Endodermal cell (in vitro differentiated cells): ENCODE data around the gene CIB1. TPM values are rescaled to one million over a fixed set of nuclear protein-coding genes. Genes with fewer than 3 reads are reported as not detected.

Experiments used
- DNase-seq: peaks from one replicate; pipeline ENCODE4 v3.0.0-alpha.2; 2017
- H3K27ac ChIP-seq: 2 replicates; pipeline ENCODE4 v1.5.1; 2013; ENCODE audit warnings: mild to moderate bottlenecking, low read depth, low read length, moderate library complexity
- H3K27me3 ChIP-seq: 2 replicates; pipeline ENCODE4 v1.6.1; 2013; ENCODE audit warnings: mild to moderate bottlenecking, low read length, moderate library complexity; ENCODE audit not compliant: insufficient read depth, control insufficient read depth, poor library complexity, severe bottlenecking
- H3K36me3 ChIP-seq: 2 replicates; pipeline ENCODE4 v1.7.0; 2013; ENCODE audit warnings: mild to moderate bottlenecking, low read length, moderate library complexity; ENCODE audit not compliant: control insufficient read depth, insufficient read depth
- H3K4me1 ChIP-seq: one replicate; pipeline ENCODE4 v1.7.0; 2013; ENCODE audit warnings: low read length; ENCODE audit not compliant: control insufficient read depth, insufficient read depth
- H3K4me3 ChIP-seq: 2 replicates; pipeline ENCODE4 v1.5.1; 2013; ENCODE audit warnings: mild to moderate bottlenecking, low read length, moderate library complexity
- H3K9ac ChIP-seq: 2 replicates; pipeline ENCODE4 v1.6.1; 2013; ENCODE audit warnings: mild to moderate bottlenecking, low read length, moderate library complexity; ENCODE audit not compliant: poor library complexity, severe bottlenecking; ENCODE audit errors: extremely low read depth
- H3K9me3 ChIP-seq: 2 replicates; pipeline ENCODE4 v1.6.1; 2013; ENCODE audit warnings: mild to moderate bottlenecking, low read length, moderate library complexity; ENCODE audit not compliant: control insufficient read depth
- H3K27ac Mint-ChIP-seq: 2 replicates; pipeline ENCODE4 v1.8.0; 2020; ENCODE audit warnings: mixed read lengths
- H3K27me3 Mint-ChIP-seq: 2 replicates; pipeline ENCODE4 v1.8.0; 2021; ENCODE audit warnings: mild to moderate bottlenecking, mixed read lengths; ENCODE audit not compliant: insufficient read depth
- H3K36me3 Mint-ChIP-seq: 2 replicates; pipeline ENCODE4 v1.8.0; 2020; ENCODE audit warnings: low read depth, mixed read lengths
- H3K4me1 Mint-ChIP-seq: 2 replicates; pipeline ENCODE4 v1.8.0; 2020; ENCODE audit warnings: mixed read lengths
- H3K4me3 Mint-ChIP-seq: 2 replicates; pipeline ENCODE4 v1.8.0; 2020; ENCODE audit warnings: mild to moderate bottlenecking, moderate library complexity, mixed read lengths
- H3K9me3 Mint-ChIP-seq: 2 replicates; pipeline ENCODE4 v1.8.0; 2020; ENCODE audit warnings: mild to moderate bottlenecking, mixed read lengths
- WGBS, 2 experiments: methylation state at CpG; one replicate each; pipeline versions ENCODE4 v1.1.5 to v1.1.7; 2013; ENCODE audit warnings: missing lambda C conversion rate in 2 of 2, mixed read lengths in 1 of 2; ENCODE audit not compliant: insufficient coverage in 1 of 2, insufficient read length in 1 of 2; 5-methylcytosine and 5-hydroxymethylcytosine counted together
- total RNA-seq, 2 donors: library from RNA; stranded (reverse); fragmentation: NEBNext Ultra II Directional in 1 of 2; extraction: Animal tissue kit (Norgen Biotek cat#: 25700) in 1 of 2; gene quantifications; 2 replicates in 1 of 2; 3 replicates in 1 of 2; pipeline ENCODE4 v1.2.1, GENCODE V29; 2021
- TF ChIP-seq, protein P1 (sequence below): fragments of 200-600 bp; sonication (generic); conservative IDR thresholded peaks from 2 replicates; pipeline ENCODE4 v1.5.0; 2021; ENCODE audit warnings: antibody characterized with exemption, mild to moderate bottlenecking

The CIB1 gene
- total RNA-seq, 2 donors from 2014 or later: 31.3 to 34.0 TPM

GRCh38 chr15:90240856-90241255 lies 7.1 kb upstream of the CIB1 start:
- Mint-ChIP-seq H3K4me1 (no peaks in the 10 kb centered on the region), H3K4me3 (no peak overlapping the region), H3K36me3 (peaks cover 12% of the 10 kb centered on the region), H3K27me3 (no peaks in the 10 kb centered on the region), H3K27ac (no peak overlapping the region), H3K9me3 (no peaks in the 10 kb centered on the region)
- TF ChIP-seq, protein P1, sequence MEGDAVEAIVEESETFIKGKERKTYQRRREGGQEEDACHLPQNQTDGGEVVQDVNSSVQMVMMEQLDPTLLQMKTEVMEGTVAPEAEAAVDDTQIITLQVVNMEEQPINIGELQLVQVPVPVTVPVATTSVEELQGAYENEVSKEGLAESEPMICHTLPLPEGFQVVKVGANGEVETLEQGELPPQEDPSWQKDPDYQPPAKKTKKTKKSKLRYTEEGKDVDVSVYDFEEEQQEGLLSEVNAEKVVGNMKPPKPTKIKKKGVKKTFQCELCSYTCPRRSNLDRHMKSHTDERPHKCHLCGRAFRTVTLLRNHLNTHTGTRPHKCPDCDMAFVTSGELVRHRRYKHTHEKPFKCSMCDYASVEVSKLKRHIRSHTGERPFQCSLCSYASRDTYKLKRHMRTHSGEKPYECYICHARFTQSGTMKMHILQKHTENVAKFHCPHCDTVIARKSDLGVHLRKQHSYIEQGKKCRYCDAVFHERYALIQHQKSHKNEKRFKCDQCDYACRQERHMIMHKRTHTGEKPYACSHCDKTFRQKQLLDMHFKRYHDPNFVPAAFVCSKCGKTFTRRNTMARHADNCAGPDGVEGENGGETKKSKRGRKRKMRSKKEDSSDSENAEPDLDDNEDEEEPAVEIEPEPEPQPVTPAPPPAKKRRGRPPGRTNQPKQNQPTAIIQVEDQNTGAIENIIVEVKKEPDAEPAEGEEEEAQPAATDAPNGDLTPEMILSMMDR: no peak
- no peaks in the 10 kb centered on the region for H3K4me1 ChIP-seq
- 93 to 94% methylated on average over 3 to 8 of the region's 8 CpGs for WGBS, 2 experiments
- H3K9me3 ChIP-seq: no peaks in the 10 kb centered on the region
- H3K9ac ChIP-seq: no peak overlapping the region
- no peaks in the 10 kb centered on the region for H3K27me3 ChIP-seq
- no peaks in the 10 kb centered on the region for H3K36me3 ChIP-seq
- H3K27ac ChIP-seq: no peak overlapping the region
- DNase-seq: no peak
- no peak overlapping the region for H3K4me3 ChIP-seq

DNA sequence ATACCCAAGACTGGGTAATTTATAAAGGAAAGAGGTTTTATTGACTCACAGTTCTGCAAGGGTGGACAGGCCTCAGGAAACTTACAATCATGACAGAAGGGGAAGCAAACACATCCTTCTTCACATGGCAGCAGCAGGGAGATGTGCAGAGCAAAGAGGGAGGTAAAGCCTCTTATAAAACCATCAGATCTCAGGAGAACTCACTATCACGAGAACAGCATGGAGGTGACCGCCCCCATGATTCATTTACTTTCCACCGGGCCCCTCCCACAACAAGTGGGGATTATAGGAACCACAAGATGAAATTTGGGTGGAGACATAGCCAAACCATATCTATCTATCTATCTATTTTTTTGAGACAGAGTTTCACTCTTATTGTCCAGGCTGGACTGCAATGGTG lies 5.6 kb upstream of the CIB1 start:
- TF ChIP-seq, protein P1: no peak
- H3K27me3 ChIP-seq: no peaks in the 10 kb centered on the region
- no peaks in the 10 kb centered on the region for H3K9me3 Mint-ChIP-seq
- peaks cover 12% of the 10 kb centered on the region for H3K36me3 Mint-ChIP-seq
- H3K9ac ChIP-seq: no peak overlapping the region
- H3K9me3 ChIP-seq: no peaks in the 10 kb centered on the region
- no peaks in the 10 kb centered on the region for H3K4me1 ChIP-seq
- H3K27ac ChIP-seq: no peak overlapping the region
- 95 to 100% methylated on average over 1 to 3 of the region's 3 CpGs for WGBS, 2 experiments
- no peaks in the 10 kb centered on the region for H3K36me3 ChIP-seq
- no peak overlapping the region for H3K4me3 Mint-ChIP-seq
- DNase-seq: no peak
- H3K4me3 ChIP-seq: no peak overlapping the region
- H3K27me3 Mint-ChIP-seq: no peaks in the 10 kb centered on the region
- H3K4me1 Mint-ChIP-seq: peaks cover 6% of the 10 kb centered on the region
- H3K27ac Mint-ChIP-seq: no peak overlapping the region

DNA sequence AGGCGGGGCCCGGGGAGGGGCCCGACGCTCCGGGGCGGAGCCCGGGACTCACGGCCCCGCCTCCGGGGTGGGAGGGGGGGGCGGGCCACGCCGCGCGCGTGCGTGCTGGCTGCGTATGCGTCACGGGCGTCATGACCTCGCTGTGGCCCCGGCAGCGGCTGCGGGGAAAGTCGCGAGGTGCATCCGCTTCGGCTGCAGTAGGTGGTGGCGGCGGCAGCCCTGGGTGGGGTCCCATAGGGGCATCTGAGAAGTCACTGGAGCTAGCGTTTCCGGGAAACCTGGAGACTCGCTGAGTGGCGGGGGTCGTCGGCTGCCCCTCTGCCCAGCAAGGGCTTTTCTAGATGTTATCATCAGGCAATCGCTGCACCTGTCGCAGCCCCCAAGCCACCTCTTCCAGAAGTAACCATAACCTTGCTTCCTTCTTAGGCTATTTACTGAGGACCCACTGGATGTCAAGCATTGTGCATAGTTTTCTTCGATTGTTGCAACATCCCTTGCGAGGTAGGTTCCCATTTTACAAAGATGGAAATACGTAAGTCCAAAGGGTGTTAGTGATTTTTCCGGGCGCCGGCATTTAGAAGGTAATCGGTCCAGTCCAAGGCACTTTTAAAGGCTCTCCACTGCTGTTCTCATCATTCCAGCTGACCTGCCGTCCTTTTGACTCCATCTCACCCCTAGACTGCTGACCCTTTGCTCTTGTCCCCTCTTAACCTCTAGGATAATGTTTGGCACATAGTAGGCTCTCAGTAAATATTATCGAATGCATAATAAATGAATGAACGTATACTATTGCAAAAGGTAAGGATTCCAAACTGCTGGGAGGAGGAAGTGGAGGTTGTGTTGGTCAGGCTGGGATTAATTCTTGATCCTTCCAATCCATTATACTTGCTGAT lies 601 bp upstream of the CIB1 start, which contains the start of gene GDPGP1:
Gene GDPGP1 (plus strand): TSS at position 114 of the 893 bp plus-strand sequence. CDS start 6,700 bp downstream, outside the sequence.
- H3K4me3 ChIP-seq: peak within 1 kb of the TSS; percentile 82
- Mint-ChIP-seq H3K4me3 (peak within 1 kb of the TSS; percentile 68), H3K4me1 (peaks cover 10% of the 10 kb centered on the region), H3K36me3 (peaks cover 12% of the 10 kb centered on the region), H3K27me3 (no peaks in the 10 kb centered on the region), H3K27ac (peak within 1 kb of the TSS; percentile 82), H3K9me3 (no peaks in the 10 kb centered on the region)
- H3K9ac ChIP-seq: peak within 1 kb of the TSS; percentile 67
- no peaks in the 10 kb centered on the region for H3K9me3 ChIP-seq
- no peaks in the 10 kb centered on the region for H3K4me1 ChIP-seq
- TF ChIP-seq, protein P1: no peak
- H3K27me3 ChIP-seq: no peaks in the 10 kb centered on the region
- no peaks in the 10 kb centered on the region for H3K36me3 ChIP-seq
- 16 to 31% methylated on average over 22 to 49 of the region's 49 CpGs for WGBS, 2 experiments
- no peak within 1 kb of the TSS for H3K27ac ChIP-seq
- no peak for DNase-seq
